SK-N-MC (cell line): ENCODE results near the gene ACOT13.
"Not testable (repeated sequence)": the region's sequence is repeated elsewhere in the genome, so short reads cannot be mapped to it uniquely, and the experiment has no call there.

Experiments
- DNase-seq: peaks from one replicate; pipeline ENCODE4 v3.0.0-alpha.2; 2011; ENCODE audit warnings: low read depth, low spot score
- H3K27ac ChIP-seq: fragments of 200-600 bp; sonication (generic); 2 replicates; pipeline ENCODE4 v1.5.1; 2016; ENCODE audit warnings: mixed run types
- H3K36me3 ChIP-seq: fragments of 200-600 bp; sonication (generic); 2 replicates; pipeline ENCODE4 v1.6.1; 2017; ENCODE audit warnings: antibody characterized with exemption, low read length, mixed read lengths; ENCODE audit not compliant: insufficient read depth
- H3K4me3 ChIP-seq: fragments of 200-600 bp; sonication (generic); 2 replicates; pipeline ENCODE4 v1.5.1; 2016
- H3K9ac ChIP-seq: fragments of 200-600 bp; sonication (generic); 2 replicates; pipeline ENCODE4 v1.8.0; 2017; ENCODE audit warnings: mixed run types, mixed read lengths; ENCODE audit not compliant: insufficient read length
- H3K9me3 ChIP-seq: fragments of 200-600 bp; sonication (generic); 2 replicates; pipeline ENCODE4 v1.6.1; 2017; ENCODE audit warnings: low read depth, mild to moderate bottlenecking, antibody characterized with exemption, low read length, moderate library complexity, mixed read lengths
- EZH2 ChIP-seq: fragments of 200-600 bp; sonication (generic); IDR thresholded peaks from one replicate; pipeline ENCODE4 v1.6.1; 2017; ENCODE audit warnings: antibody characterized with exemption
- FOXP2 ChIP-seq: optimal IDR thresholded peaks from 2 replicates; pipeline ENCODE3; 2011; ENCODE audit warnings: mild to moderate bottlenecking, moderate library complexity; ENCODE audit not compliant: insufficient read depth; ENCODE audit errors: extremely low read length, control extremely low read depth
- POLR2AphosphoS5 ChIP-seq: IDR thresholded peaks from 2 replicates; pipeline ENCODE4 v1.6.1; 2012; ENCODE audit warnings: mild to moderate bottlenecking, low read depth, low read length, borderline replicate concordance

Gene ACOT13

GRCh38 chr6:24692848-24693592 lies 26.1 kb downstream of the ACOT13 start:
- no peak for DNase-seq
- TF ChIP-seq EZH2, result no peak
- no peak for TF ChIP-seq POLR2AphosphoS5
- no peak for TF ChIP-seq FOXP2
- Histone ChIP-seq H3K4me3 (no peak overlapping the region), H3K9ac (no peak overlapping the region), H3K36me3 (no peaks in the 10 kb centered on the region; the same call in 1 of the 2 replicates), H3K27ac (no peak overlapping the region), H3K9me3 (no peaks in the 10 kb centered on the region)

GRCh38 chr6:24694198-24694597 lies 27.3 kb downstream of the ACOT13 start:
- peaks cover 4% of the 10 kb centered on the region; the same call in 1 of the 2 replicates for H3K36me3 ChIP-seq
- no peak overlapping the region for H3K4me3 ChIP-seq
- no peak overlapping the region for H3K9ac ChIP-seq
- H3K9me3 ChIP-seq, result no peaks in the 10 kb centered on the region
- no peak overlapping the region for H3K27ac ChIP-seq
- no peak for TF ChIP-seq EZH2
- TF ChIP-seq POLR2AphosphoS5, result no peak
- TF ChIP-seq FOXP2, result no peak
- no peak for DNase-seq

- not testable (repeated sequence) for DNase-seq, H3K9ac ChIP-seq, H3K9me3 ChIP-seq, H3K4me3 ChIP-seq, H3K36me3 ChIP-seq, H3K27ac ChIP-seq
Observed at GRCh38 chr6:24695635-24696034, 28.8 kb downstream of the ACOT13 start.

- H3K9me3 ChIP-seq, result no peaks in the 10 kb centered on the region
- H3K4me3 ChIP-seq, result no peak overlapping the region
- no peak overlapping the region for H3K9ac ChIP-seq
- no peak for DNase-seq
- H3K27ac ChIP-seq, result no peak overlapping the region
- H3K36me3 ChIP-seq, result peaks cover 11% of the 10 kb centered on the region
- TF ChIP-seq POLR2AphosphoS5, result no peak
- no peak for TF ChIP-seq FOXP2
- no peak for TF ChIP-seq EZH2
Observed at GRCh38 chr6:24696097-24696496, 29.2 kb downstream of the ACOT13 start.

GRCh38 chr6:24699521-24700359 lies 32.9 kb downstream of the ACOT13 start:
- peaks cover 44% of the 10 kb centered on the region for H3K36me3 ChIP-seq
- no peak overlapping the region for H3K27ac ChIP-seq
- H3K4me3 ChIP-seq, result no peak overlapping the region
- no peaks in the 10 kb centered on the region for H3K9me3 ChIP-seq
- TF ChIP-seq EZH2, result no peak
- no peak for TF ChIP-seq FOXP2
- TF ChIP-seq POLR2AphosphoS5, result no peak
- no peak overlapping the region for H3K9ac ChIP-seq
- DNase-seq, result no peak

- Histone ChIP-seq H3K27ac (0 out of 2 replicates have a peak overlapping the region, but pooled peaks have one; percentile 45), H3K4me3 (no peak overlapping the region), H3K36me3 (peaks cover 74% of the 10 kb centered on the region), H3K9me3 (no peaks in the 10 kb centered on the region), H3K9ac (no peak overlapping the region)
- DNase-seq, result no peak
- TF ChIP-seq FOXP2 (no peak), POLR2AphosphoS5 (no peak; the same call in 1 of the 2 replicates), EZH2 (no peak)
Observed at GRCh38 chr6:24702720-24703282, 35.9 kb downstream of the ACOT13 start.

GRCh38 chr6:24704468-24704867 lies 37.6 kb downstream of the ACOT13 start:
- Histone ChIP-seq H3K36me3 (peaks cover 85% of the 10 kb centered on the region), H3K9me3 (no peaks in the 10 kb centered on the region), H3K27ac (peak overlapping the region; percentile 49), H3K4me3 (no peak overlapping the region), H3K9ac (no peak overlapping the region)
- DNase-seq, result no peak
- no peak for TF ChIP-seq POLR2AphosphoS5
- TF ChIP-seq FOXP2, result no peak
- TF ChIP-seq EZH2, result no peak

GRCh38 chr6:24708612-24709011 lies 41.7 kb downstream of the ACOT13 start:
- DNase-seq, result no peak
- Histone ChIP-seq H3K9me3 (no peaks in the 10 kb centered on the region), H3K9ac (no peak overlapping the region), H3K4me3 (no peak overlapping the region), H3K27ac (no peak overlapping the region), H3K36me3 (peaks cover 99% of the 10 kb centered on the region)
- TF ChIP-seq EZH2 (no peak), POLR2AphosphoS5 (no peak), FOXP2 (no peak)
